ENCODE measurements around the gene SKP1. TPM values are rescaled to one million over a fixed set of nuclear protein-coding genes. Genes with fewer than 3 reads are reported as not detected.

Gene SKP1
- total RNA-seq, 1 experiment from 2014 or later = 220 TPM

DNA sequence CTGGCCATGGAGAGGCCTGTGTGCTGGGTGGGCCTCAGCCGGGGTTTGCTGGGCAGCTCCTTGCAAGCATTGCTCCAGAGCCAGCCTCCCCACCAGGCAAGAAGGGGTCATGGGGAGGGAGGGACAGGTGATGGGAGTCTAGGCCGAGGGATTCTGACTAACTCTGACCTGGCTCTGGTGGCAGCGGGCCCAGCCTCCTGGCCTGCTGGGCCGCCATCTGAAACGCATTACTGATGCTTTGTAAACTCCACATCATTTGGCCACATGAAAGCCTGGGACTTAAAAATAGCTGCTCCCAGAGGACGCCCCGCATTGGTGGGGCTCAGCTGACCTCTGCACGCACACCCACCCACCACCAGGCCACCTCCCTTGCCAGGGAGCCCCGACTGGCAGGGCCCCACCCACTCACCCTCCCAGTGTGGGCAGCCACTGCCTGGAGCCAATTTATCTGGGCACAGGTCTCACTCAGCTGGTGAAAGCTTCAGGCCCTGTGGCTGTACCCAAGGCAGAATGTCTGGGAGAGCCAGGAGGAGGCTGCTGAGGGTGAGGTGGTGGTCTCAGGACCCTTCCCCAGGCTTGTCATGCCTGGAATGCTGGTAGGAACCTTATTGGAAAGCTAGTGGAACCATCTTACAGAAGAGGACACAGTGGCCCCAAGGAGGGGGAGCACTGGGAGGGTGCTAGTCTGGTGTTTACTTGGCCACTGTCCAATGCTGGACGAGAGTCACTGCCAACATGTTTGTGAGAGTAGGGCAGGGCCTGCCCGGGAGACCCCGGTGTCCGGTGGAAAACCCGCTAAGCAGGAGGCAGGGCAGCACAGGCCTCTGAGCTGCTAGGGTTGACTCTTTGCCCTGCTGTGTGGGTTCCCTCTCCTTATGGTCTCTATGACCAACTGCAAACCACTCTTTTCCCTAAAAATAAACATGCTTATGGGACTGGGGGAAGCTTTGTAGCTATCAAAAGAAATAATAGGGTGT, 51.4 kb downstream of the SKP1 start:
- ATAC-seq (peak; percentile 82), DNase-seq (peak; percentile 91)
- BruUV-seq (replicated peaks) = no TSS peak
- H3K27ac ChIP-seq (ENCODE audit: low read length) = peak overlapping the region; percentile 100
- H3F3A ChIP-seq (ENCODE audit: low read length, unreplicated experiment) = peaks cover 5% of the 10 kb centered on the region
- H3K79me2 ChIP-seq (ENCODE audit: low read length) = no peaks in the 10 kb centered on the region
- peaks cover 29% of the 10 kb centered on the region for H3K4me1 ChIP-seq (ENCODE audit: insufficient read depth, low read length)
- H3K36me3 ChIP-seq (ENCODE audit: low read depth, low read length) = no peaks in the 10 kb centered on the region
- no peak for TF ChIP-seq EZH2 (IDR thresholded peaks at IDR 0.05; ENCODE audit: low read length, unreplicated experiment)
- TF ChIP-seq EZH2phosphoT487 (IDR thresholded peaks at IDR 0.05; ENCODE audit: borderline replicate concordance, low read length) = no peak
- no peak for TF ChIP-seq CTCF (conservative IDR thresholded peaks at IDR 0.05; ENCODE audit: low read depth, low read length)
- ChIA-PET CTCF (interaction anchor here (0.7 to 1.9 kb wide), 4 partner anchors 16 to 99 kb away, joined by 3 to 7 read pairs (median 3); no protein-coding TSS in a partner anchor), POLR2A (ENCODE audit: unreplicated experiment) (no interaction called here)
- H4K20me1 ChIP-seq (ENCODE audit: low read length) = no peaks in the 10 kb centered on the region
- intact Hi-C loops (cut with micrococcal nuclease) = no loop called here
- H3K9me3 ChIP-seq (ENCODE audit: low read length) = no peaks in the 10 kb centered on the region
- H3K9me2 ChIP-seq (replicated peaks; ENCODE audit: low read length) = no peaks in the 10 kb centered on the region
- peak overlapping the region; percentile 75 for H3K9ac ChIP-seq (ENCODE audit: low read length)
- no peak overlapping the region for H2AFZ ChIP-seq (ENCODE audit: low read length)
- H3K27me3 ChIP-seq (ENCODE audit: low read length) = no peaks in the 10 kb centered on the region
- peak overlapping the region; percentile 7; the same call in 1 of the 2 replicates for H3K4me3 ChIP-seq (ENCODE audit: low read length)
- peak overlapping the region; percentile 62 for H3K4me2 ChIP-seq (ENCODE audit: low read length)

DNA sequence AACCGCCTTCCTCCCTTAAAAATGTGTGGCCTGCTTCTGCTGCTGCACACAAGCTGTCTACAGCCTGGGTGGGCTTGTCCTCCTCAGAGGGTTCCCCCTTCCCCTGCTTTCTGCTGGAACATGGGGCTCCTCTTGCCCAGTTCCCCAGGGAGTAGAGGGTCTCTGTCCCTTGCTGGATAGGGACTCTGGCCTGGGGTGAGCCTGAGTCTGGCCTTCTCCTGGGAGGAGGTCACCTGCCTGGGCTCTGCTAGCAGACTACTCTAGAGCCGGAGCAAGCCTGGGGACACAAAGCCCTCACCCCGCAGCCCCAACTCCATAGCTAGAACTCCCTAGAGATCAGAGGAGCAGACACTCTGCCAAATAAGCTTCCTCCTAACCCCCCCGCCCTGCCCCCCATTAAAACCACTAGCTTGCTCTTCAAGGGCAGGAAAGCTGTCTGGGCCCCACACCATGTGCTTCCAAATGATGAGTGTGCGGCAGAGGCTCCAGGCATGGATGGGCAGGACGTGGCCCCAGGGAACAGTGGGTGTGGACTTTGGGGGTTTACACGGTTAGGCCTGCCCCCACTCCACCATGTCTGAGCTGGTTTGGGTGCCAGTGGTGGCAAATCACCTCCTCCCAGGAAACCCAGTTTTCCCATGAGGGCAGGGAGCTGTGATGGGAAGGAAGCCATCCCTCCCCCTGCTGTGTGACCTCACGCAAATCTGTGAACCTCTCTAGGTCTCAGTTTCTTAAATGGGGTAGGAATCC, 52.3 kb downstream of the SKP1 start:
- no peaks in the 10 kb centered on the region for H3K9me3 ChIP-seq (ENCODE audit: low read length)
- no peaks in the 10 kb centered on the region for H3K36me3 ChIP-seq (ENCODE audit: low read depth, low read length)
- ChIA-PET POLR2A (ENCODE audit: unreplicated experiment) (no interaction called here), CTCF (interaction anchor here (0.6 to 1.9 kb wide), 5 partner anchors 16 to 98 kb away, joined by 3 to 7 read pairs (median 3); no protein-coding TSS in a partner anchor)
- ATAC-seq = peak; percentile 44
- H3K4me1 ChIP-seq (ENCODE audit: insufficient read depth, low read length) = peaks cover 29% of the 10 kb centered on the region
- peak; percentile 73 for DNase-seq
- peak overlapping the region; percentile 100 for H3K27ac ChIP-seq (ENCODE audit: low read length)
- no TSS peak for BruUV-seq (replicated peaks)
- TF ChIP-seq EZH2 (IDR thresholded peaks at IDR 0.05; ENCODE audit: low read length, unreplicated experiment) (no peak), CTCF (conservative IDR thresholded peaks at IDR 0.05; ENCODE audit: low read depth, low read length) (no peak), EZH2phosphoT487 (IDR thresholded peaks at IDR 0.05; ENCODE audit: borderline replicate concordance, low read length) (no peak)
- H3F3A ChIP-seq (ENCODE audit: low read length, unreplicated experiment) = peaks cover 5% of the 10 kb centered on the region
- H3K9ac ChIP-seq (ENCODE audit: low read length) = peak overlapping the region; percentile 75
- no peaks in the 10 kb centered on the region for H3K27me3 ChIP-seq (ENCODE audit: low read length)
- no peaks in the 10 kb centered on the region for H3K9me2 ChIP-seq (replicated peaks; ENCODE audit: low read length)
- no peaks in the 10 kb centered on the region for H4K20me1 ChIP-seq (ENCODE audit: low read length)
- no peak overlapping the region for H3K4me3 ChIP-seq (ENCODE audit: low read length)
- H3K4me2 ChIP-seq (ENCODE audit: low read length) = peak overlapping the region; percentile 54
- no peaks in the 10 kb centered on the region for H3K79me2 ChIP-seq (ENCODE audit: low read length)
- intact Hi-C loops (cut with micrococcal nuclease) = no loop called here
- H2AFZ ChIP-seq (ENCODE audit: low read length) = no peak overlapping the region

All from PC-3 (cell line).